ENCODE measurements around the gene KRT36.
A peak's percentile ranks its signal among the peaks of the same experiment; 100 is the strongest.

KRT36 gene

GRCh38 chr17:41475421-41475820 lies 14.3 kb downstream of the KRT36 start:
- no peak for DNase-seq

GRCh38 chr17:41474863-41475262 lies 14.8 kb downstream of the KRT36 start:
- no peak for DNase-seq

GRCh38 chr17:41468346-41468745 lies 21.4 kb downstream of the KRT36 start:
- DNase-seq, result no peak

GRCh38 chr17:41467561-41467960 lies 22.1 kb downstream of the KRT36 start:
- DNase-seq, result no peak

- DNase-seq, result no peak
These were observed 22.7 kb downstream of the KRT36 start, which contains the start of gene KRT32 for GRCh38 chr17:41466988-41467387. Gene KRT32, minus strand, starts transcription at chr17:41467386. Its CDS starts 61 bp downstream, at chr17:41467325.

- peak; percentile 90 for DNase-seq
These were observed 25.0 kb downstream of the KRT36 start for GRCh38 chr17:41464682-41465081.

GRCh38 chr17:41464173-41464572 lies 25.5 kb downstream of the KRT36 start:
- no peak for DNase-seq

- DNase-seq, result no peak
These were observed 26.0 kb downstream of the KRT36 start for GRCh38 chr17:41463746-41464145.

- DNase-seq, result no peak
These were observed 27.0 kb downstream of the KRT36 start for GRCh38 chr17:41462705-41463104.

- no peak for DNase-seq
These were observed 32.0 kb downstream of the KRT36 start for GRCh38 chr17:41457676-41458075.

- peak; percentile 34 for DNase-seq
These were observed 33.5 kb downstream of the KRT36 start for GRCh38 chr17:41456204-41456603.

- DNase-seq, result no peak
These were observed 34.5 kb downstream of the KRT36 start for GRCh38 chr17:41455236-41455635.

- DNase-seq, result no peak
These were observed 36.6 kb downstream of the KRT36 start for GRCh38 chr17:41453066-41453465.

GRCh38 chr17:41452281-41452680 lies 37.4 kb downstream of the KRT36 start:
- no peak for DNase-seq

- DNase-seq, result peak; percentile 60
These were observed 38.5 kb downstream of the KRT36 start for GRCh38 chr17:41451154-41451728.

- no peak for DNase-seq
These were observed 40.7 kb downstream of the KRT36 start for GRCh38 chr17:41449008-41449407.

- no peak for DNase-seq
These were observed 41.2 kb downstream of the KRT36 start for GRCh38 chr17:41448506-41448905.

- DNase-seq, result peak; percentile 57
These were observed 42.9 kb downstream of the KRT36 start for GRCh38 chr17:41446806-41447205.

- no peak for DNase-seq
These were observed 45.1 kb downstream of the KRT36 start for GRCh38 chr17:41444640-41445039.

GRCh38 chr17:41444186-41444585 lies 45.5 kb downstream of the KRT36 start:
- no peak for DNase-seq

- DNase-seq, result peak; percentile 43
These were observed 47.0 kb downstream of the KRT36 start for GRCh38 chr17:41442739-41443138.

- DNase-seq, result no peak
These were observed 49.1 kb downstream of the KRT36 start, which contains the start of gene KRT38 for GRCh38 chr17:41440531-41441033. Gene KRT38, minus strand, starts transcription at chr17:41440983. Its CDS starts 62 bp downstream, at chr17:41440921.

GRCh38 chr17:41439375-41439774 lies 50.3 kb downstream of the KRT36 start:
- DNase-seq, result no peak

GRCh38 chr17:41437769-41438168 lies 51.9 kb downstream of the KRT36 start:
- DNase-seq, result no peak

GRCh38 chr17:41437254-41437653 lies 52.5 kb downstream of the KRT36 start:
- DNase-seq, result no peak

Data from fibroblast of skin of scalp (primary cell).